Muscle of arm (tissue), 12 donors: ENCODE measurements around the gene PHKA2. TPM values are rescaled to one million over a fixed set of nuclear protein-coding genes. Genes with fewer than 3 reads are reported as not detected.

ENCODE experiments used
- DNase-seq: peaks from one replicate; pipeline ENCODE4 v3.0.0-alpha.2; 2013
- polyA plus RNA-seq, 12 donors: library from polyadenylated mRNA; unstranded; fragments of 120-200 nt; gene quantifications; one replicate each; pipeline ENCODE4 v1.2.1, GENCODE V29; 2013; ENCODE audit not compliant: insufficient read length in 12 of 12

PHKA2 gene
- polyA plus RNA-seq, 12 donors = 16.5 to 27.2 (median 20.2) TPM; not detected in 1

DNA sequence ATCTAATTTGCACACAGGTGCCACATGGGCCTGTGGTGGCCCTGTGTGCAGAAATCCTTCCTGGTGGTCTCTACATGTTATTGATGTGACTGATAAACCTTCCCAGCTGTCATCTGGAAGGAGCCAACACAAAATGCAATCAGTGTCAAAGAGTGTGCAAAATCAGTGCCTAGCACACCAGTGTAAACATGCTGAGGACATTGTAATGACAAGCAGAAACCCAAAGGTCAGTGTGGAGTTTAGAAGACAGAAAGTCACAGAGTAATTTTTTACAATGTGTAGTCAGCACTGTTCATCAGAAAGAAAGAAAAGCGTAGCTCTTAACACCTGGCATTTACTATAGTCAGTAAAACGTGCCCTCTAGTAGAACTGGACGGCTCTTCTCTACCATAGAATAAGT is 50.3 kb downstream of the PHKA2 start:
- no peak for DNase-seq

DNA sequence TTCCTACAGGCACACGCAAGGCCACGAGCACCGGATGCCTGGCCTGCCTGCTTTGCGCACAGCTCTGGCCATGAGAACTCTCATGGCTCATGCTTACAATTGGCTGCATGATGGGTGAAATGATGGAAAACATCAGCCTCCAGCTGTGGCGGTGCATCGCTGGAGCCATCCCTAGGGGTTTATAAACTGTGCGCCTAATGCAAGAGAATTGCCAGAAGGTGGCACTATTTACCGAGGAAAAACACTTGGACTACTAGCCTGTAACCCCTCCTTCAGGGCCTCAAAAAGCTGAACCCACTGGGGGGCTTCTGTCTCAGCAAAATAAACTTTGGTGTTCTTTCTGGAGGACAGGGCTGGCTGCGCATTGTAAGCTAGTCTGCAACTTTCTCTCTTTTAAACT is 51.9 kb downstream of the PHKA2 start:
- DNase-seq = no peak

- no peak for DNase-seq
Measured at GRCh38 chrX:18929775-18930174, 54.1 kb downstream of the PHKA2 start.

DNA sequence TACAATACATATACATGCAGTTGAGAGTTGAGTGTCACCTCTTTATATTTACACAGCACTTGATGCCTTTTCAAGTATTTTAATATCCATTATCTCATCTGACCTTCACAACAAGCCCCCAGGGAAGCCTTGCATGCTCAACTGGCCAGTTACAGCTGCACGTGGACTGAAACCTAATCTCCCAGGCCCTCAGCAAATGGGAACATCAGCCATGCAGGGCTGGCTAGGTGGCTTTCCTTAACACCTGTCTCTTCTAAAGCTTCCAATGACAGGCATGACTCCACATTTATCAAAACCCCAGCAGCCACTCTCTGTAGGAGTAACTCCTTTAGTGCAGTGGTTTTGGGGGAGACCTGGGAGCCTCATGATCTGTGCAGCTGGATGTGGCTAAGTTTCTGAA is 56.4 kb downstream of the PHKA2 start:
- DNase-seq = no peak

GRCh38 chrX:18924507-18925088 is 59.3 kb downstream of the PHKA2 start:
- DNase-seq = no peak

DNA sequence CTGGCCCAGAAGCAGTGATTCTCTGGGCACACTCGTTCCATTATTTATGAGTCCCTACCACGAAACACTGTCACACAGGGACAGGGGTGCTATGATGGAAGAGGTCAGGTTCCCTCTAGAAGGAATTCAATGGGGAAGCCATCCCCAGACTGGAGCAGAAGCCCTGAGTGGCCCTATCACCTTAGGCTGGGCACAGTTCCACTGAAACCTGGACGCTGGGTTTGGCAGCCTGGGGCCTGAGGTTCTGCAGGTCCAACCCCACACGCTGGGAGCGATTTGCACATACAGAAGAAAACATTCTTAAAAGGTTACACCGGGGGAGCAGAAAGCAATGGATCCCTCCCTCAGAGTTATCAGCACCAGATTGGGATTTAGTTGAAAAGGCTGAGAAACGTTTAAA is 63.3 kb downstream of the PHKA2 start:
- DNase-seq = no peak

DNA sequence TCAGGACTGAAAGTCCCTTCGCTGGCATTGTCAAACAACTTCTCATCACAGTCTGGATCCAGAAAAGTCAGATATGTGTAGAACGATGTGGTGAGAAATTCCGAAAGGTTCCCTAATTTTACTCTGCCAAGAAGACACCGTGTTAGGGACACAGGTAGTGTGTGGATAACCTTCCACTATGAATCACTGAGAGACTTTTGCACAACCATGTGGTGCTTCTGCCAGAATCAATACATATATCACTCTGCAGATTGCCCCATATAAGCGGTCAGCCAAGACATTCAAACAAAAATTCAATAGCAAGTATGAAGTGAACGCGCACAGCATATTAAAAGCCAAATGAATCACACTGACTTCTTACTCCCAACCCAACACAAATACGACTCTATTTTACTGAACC is 63.8 kb downstream of the PHKA2 start:
- DNase-seq = no peak

DNA sequence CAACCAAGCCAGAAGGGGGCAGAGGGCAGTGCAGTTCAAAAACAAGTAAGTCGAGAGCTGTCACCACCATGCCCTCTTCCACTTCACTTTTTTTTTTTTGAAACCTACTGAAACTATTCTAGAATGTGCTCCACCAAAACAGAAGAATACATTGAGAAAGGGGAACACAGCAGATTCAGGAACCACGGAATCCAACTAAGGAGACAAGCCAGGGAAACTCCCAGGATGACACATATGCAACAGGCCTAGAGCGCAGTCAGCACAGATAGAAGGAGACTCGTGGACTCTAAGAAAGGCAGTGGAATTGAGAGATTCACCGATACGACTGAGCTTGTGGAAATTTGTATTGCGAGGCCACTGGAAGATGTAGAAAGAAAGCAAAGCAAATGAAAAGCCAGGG is 66.1 kb downstream of the PHKA2 start:
- no peak for DNase-seq

DNA sequence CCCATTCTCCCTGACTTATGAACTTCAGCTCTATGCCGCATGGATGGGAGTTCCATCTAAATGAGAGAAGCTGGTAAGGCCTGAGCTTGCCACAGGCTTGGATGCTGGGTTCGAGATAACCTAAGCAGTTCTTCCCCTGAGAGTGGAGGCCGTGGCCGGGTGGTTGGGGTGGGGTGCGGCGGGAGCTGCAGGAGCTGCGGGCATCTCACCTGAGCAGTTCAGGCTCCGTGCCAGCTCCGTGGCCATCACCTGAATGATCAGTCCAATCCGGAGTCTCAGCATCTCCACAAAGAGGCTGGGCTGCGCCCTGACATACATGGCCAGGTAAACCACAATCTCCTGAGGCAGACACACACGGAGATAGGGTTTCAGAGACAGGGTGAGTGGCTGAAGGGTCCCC is 77.6 kb downstream of the PHKA2 start:
- no peak for DNase-seq

GRCh38 chrX:18900401-18900976 is 83.4 kb downstream of the PHKA2 start:
- DNase-seq = no peak

- DNase-seq = no peak
Measured at GRCh38 chrX:18899796-18900380, 84.0 kb downstream of the PHKA2 start.

GRCh38 chrX:18898492-18898891 is 85.4 kb downstream of the PHKA2 start:
- DNase-seq = no peak

DNA sequence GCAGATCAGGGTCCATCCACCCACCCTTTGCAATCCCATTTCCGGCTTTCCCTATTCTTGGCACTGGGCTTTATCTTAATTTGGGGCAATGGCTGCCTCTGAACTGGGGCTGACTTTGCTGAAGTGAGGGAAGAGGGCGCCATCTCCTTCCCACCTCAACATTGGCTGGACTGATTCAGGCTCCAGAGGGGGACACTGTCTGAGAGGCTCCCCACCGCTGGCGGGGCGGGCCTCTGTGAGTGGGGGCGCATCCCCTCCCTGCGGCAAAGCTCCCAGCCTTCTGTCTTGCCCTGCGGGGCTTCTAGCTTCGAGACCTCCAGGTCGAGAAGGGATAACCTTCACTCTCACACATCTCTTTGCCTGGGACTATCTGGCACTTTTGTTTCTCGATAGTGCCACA is 85.8 kb downstream of the PHKA2 start:
- no peak for DNase-seq

DNA sequence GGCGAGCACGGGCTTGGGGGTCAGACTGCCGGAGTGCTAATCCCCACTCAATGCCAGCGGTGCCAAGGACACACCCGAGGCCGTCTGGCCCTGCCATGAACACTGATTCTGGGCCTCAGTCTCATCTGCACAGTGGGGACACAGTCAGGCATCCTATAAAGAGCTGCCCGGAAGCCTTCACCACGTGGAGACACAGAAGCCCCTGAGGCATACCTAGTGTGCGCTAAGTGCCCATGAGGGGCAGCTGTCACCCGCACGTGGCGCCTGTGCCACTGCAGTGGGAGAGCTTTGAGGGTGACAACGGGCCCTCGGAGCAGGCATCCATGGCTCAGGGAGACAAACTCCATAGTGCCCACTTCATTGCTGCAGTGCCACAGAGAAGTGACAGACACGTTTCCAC is 86.3 kb downstream of the PHKA2 start:
- DNase-seq = no peak

GRCh38 chrX:18896680-18897544 is 87.0 kb downstream of the PHKA2 start:
- no peak for DNase-seq

- DNase-seq = no peak
Measured at GRCh38 chrX:18895189-18895951, 88.5 kb downstream of the PHKA2 start.

GRCh38 chrX:18894156-18894555 is 89.8 kb downstream of the PHKA2 start:
- no peak for DNase-seq

DNA sequence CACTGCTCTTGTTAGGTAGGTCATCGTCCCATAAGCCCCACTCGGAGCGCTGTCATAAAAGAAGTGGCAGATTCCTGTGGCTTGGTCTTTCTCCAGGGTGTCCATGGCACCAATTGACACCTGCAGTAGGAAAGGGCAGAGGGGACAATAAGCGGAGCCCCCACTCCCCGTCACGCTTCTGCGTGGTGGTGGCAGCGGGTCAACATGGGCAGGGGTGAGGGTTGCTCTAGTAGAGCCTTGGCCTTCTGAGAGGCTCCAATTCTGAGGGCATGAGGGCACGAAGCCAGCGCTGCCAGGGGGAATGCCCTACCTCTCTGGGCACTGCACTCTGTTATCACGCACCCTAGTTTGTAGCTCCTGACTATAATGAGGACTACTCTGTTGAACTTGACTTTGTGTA is 90.4 kb downstream of the PHKA2 start:
- no peak for DNase-seq

- no peak for DNase-seq
Measured at GRCh38 chrX:18892899-18893298, 91.0 kb downstream of the PHKA2 start.

DNA sequence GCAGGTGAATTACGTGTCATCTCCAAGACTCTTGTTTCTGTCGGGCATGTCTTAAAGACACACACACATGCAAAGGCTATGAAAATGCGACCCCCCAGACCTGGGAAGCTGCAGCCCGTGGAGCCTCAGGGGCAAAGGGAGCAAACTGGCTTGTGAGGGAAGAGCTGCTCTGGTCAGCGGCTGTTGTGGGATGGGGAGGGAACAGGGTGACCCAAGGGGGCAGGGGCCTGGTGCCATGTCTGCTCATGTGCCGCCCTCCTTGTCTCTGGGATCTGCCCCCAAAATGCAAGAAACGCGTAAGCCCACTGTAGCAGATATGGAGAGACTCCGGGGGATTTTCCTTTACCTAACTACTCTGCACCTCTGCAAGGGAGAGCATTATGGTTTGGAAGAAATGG is 92.4 kb downstream of the PHKA2 start:
- no peak for DNase-seq

DNA sequence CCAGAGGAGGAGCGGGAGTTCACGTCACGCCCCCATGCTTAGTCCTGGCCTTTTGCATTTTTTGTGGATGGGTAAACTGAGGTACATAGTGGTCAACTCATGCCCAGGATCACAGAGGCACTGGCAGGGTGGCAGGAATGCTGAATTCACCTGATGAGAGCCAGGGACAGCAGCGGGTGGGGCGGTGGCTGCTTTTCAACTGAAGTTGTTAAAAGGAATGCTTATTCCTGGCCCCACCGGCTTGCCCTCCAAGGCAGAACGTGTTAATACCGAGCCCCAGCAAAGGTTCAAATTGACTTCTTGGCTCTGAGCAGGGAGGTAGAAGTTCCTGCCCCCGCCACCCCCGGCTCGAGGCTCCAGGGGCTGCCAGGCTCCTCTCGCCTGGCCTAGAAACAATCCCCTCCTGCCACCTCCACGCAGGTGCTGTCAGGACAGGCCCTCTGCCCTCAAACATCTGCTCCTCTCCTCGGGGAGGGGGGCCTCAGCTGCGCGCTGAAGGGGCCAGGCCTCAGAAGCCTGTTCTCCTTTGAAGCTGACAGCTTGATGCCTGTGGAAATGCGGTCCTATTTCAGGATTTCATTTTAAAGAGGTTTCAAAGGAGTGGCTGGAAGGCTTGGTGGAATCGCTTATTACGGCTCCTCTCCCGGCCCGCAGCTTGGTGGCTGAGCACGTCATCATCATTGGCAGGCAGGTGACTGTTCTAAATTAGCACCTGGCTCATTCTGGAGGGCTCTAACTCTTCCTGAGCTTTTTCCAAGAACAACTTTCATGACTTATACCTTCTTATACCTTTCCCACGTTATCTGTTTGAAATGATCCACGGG is 93.0 kb downstream of the PHKA2 start:
- DNase-seq = no peak
